Effector CD8-positive, alpha-beta T cell (primary cell): ENCODE results near the gene PATE1.

ENCODE experiments used
- DNase-seq: peaks from one replicate; lab custom pipeline; 2025; lab: John Stamatoyannopoulos, UW

Gene PATE1

GRCh38 chr11:125790825-125791224 lies 44.7 kb downstream of the PATE1 start:
- DNase-seq: no peak

- DNase-seq: no peak
Measured at GRCh38 chr11:125797641-125798040, 51.6 kb downstream of the PATE1 start.
